HG02973 (cell line): Measurements from ENCODE around the gene RASAL3.
A peak's percentile ranks its signal among the peaks of the same experiment; 100 is the strongest.

Experiments used
- ATAC-seq: cut with Tn5 transposase; IDR thresholded peaks from one replicate; pipeline ENCODE4 v1.9.1; 2021; ENCODE audit warnings: moderate library complexity; ENCODE audit not compliant: unreplicated experiment

Gene RASAL3

DNA sequence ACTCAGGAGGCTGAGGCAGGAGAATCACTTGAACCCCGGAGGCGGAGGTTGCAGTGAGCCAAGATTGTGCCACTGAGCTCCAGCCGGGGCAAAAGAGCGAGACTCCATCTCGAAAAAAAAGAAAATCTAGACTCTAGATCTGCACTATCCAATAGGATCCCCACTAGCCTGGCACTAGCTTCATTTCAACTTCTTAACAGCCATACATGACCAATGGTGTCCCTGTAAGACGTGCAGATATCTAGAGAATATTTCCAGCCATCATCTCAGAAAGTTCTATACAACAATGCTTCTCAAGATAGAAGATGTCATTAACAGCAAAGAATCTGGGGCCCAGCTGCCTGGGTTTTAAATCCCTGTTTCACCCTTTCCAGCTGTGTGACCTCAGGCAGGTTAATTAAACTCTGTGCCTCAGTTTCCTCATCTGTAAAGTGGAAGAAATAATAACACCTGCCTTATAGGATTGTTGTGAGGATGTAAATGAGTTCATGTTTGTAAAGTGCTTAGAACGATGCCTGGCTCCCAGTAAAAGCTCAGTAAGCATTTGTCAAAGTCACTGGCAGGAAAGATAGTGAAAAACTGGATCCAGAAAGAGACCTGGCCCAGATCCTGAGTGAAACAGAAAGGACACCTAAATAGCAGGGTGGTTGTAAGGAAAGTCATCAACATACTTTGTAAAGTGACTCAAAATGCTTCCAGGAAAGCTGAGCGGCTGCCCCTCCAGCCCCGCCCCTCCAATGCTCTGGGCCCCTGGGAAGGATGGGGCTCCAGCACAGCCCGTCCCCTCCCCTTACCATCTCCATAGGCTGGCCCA is 28.1 kb downstream of the RASAL3 start:
- ATAC-seq: no peak

DNA sequence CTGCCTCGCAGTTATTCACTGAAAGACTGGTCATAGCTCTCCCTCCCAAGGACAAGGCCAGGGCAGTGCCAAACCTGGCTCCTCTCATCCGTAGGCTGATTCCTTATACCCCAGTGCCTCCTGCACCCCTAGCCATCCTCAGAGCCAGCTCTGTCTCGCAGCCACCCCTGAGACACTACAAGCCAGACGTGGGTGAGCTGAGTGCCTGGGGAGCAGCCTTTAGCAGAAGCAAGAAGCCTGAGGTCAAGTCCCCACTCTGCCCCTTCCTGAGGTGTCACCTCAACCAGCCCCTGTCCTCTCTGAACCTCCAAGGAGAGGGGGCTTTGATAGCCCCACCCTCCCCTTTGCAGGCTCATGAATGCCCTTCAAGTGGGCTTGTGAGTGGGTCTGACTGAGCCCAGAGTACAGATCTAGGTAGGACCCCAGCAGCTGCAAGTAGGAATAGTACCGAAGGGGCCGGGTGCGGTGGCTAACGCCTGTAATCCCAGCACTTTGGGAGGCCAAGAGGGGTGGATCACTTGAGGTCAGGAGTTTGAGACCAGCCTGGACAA is 30.8 kb downstream of the RASAL3 start:
- ATAC-seq: no peak

DNA sequence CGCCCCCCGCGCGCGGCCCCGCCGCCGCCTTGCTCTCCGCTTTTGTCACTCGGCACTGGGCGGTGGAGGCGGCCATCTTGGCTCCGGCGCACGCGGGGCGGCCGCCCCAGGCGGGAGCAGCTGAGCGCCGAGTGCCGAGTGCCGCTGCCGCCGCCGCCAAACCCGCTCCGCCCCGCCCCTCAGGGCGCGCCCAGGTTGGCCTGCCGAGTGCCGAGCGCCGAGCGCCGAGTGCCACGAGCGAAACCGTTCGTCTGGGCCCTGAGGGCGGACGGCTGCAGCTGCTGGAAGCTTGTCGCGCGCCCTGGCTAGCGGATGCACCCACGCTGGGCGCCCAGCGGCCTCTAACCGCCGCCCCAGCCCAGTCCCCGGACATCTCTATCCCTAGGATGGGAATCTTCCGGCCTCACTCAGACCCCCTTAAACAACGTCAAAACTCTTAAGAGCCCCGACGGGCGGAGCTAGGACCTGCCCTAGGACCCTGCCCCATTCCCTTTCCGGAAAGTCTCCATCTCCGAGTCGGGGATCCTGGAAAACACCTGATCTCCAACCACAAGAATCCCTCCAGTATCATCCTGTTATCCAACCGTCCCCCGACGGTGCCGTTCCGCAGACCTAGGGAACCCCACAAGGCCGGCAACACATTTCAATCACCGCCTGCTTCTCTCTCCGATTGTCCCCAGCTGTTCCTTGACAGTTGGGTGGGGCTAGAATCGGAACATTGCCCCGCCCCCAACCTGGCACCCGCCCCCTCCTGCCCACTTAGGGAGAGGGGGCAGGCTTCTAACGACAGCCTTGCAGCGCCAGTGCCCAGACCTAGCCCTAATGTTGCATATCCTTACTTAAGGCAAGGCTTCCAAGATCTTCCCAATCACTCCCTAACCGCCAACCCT is 31.5 kb downstream of the RASAL3 start:
- peak; percentile 74 for ATAC-seq

DNA sequence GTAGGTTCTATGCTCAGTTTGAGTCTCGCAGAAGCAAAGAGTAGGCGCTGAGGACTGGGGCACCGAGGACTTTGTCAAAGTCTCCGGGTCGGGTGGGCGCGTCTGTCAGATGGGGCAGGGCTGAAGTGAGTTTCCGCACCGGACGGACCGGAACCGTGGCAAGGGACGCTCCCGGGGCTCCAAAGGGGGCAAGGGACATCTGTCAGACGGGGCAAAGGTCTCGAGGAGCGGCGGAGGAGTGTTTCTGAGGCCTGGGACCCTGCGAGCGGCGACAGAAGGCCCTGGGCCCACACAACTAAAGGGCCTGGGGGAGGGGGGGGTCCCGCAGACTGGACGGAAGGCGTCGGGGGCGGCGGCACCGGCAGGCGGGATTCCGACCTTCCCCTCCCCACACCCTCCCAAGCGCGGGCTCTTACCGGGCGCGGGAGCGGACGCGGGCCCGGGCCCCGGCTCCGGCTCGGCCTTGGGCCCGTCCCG is 32.3 kb downstream of the RASAL3 start:
- no peak for ATAC-seq

DNA sequence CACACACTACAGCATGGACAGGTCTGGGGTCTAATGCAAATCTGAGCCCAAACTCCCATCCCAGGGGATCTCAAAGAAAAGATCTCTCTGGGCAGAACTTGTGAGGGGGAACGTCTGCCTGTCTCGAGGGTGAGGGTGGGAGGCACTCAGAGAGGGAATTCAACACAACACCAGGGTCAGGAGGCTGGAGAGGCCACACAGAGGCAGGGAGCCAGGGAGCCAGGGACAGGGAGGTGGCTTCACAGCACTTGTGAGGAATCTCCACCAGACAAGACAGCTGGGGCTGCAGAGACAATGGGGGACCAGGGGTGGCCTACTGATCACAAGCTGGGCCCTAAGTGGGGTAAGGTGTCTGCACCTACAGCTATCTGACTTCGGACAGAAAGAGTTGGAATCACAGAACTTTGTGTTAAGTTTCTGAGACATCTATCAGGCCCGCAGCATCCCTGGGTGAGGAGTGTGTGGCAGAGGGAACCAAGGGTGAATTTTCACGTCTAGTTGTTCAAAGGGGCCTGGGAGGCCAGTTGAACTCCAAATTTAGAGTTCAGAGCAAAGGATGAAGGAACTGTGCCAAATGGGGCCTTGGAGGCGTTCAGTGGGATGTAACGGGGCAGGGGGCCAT is 32.8 kb downstream of the RASAL3 start:
- ATAC-seq: no peak

DNA sequence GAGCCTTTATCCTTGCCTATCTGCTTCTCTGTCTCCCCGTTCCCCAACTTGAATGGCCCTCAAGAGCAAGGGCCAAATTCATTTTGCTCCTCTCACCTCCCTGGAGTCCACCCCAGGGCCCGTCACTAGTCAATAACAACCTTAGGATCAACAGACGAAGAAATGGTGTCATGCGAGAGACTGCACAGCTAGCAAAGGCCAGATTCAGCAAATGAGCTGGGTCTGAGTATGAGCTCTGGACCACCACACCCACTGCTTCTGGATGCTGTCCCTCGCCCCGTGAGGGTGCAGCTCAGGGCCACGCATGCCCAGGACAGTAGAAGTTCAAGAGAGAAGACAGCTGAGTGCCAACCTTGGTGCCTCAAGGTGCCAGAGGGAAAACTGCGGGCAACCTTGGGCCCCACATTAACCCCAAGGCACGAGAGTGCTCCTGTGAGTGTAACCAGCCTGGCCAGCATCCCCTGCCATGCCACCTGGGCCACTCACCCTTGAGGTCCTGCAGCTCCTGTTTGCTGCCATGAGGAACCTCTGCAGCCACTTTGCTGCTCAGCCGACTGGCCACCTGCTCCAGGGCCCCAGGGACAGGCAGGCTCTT is 33.7 kb downstream of the RASAL3 start:
- ATAC-seq: no peak

DNA sequence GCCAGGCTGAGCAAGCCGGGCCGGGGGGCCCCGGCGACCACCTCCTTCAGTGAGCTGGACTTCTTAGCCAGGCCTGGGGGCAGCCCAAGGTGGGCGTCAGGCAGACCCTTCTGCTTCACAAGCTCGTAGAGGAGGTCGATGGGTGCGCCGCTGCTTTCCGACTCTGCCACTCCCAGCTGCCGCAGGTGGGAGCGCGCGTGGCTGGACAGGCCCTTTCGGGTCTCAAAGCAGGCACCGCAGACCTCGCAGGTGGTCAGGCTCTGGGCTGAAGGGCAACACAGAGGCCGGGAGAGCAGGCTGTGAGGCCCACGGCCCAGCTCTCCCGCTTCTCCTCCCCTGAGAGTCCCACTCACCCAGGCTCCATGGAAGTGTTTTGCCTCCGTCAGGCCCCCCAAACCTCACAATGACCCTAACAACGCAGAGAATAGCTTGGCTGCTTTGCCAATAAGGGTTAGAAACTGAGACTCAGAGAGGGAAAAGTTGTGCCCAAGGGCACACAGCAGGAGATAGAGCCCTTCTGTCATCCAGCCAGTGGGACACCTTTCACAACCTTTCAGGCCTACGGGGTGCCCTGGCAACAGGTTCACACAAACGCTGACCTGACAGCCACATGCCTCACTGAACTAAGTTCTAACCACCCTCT is 34.4 kb downstream of the RASAL3 start:
- no peak for ATAC-seq

DNA sequence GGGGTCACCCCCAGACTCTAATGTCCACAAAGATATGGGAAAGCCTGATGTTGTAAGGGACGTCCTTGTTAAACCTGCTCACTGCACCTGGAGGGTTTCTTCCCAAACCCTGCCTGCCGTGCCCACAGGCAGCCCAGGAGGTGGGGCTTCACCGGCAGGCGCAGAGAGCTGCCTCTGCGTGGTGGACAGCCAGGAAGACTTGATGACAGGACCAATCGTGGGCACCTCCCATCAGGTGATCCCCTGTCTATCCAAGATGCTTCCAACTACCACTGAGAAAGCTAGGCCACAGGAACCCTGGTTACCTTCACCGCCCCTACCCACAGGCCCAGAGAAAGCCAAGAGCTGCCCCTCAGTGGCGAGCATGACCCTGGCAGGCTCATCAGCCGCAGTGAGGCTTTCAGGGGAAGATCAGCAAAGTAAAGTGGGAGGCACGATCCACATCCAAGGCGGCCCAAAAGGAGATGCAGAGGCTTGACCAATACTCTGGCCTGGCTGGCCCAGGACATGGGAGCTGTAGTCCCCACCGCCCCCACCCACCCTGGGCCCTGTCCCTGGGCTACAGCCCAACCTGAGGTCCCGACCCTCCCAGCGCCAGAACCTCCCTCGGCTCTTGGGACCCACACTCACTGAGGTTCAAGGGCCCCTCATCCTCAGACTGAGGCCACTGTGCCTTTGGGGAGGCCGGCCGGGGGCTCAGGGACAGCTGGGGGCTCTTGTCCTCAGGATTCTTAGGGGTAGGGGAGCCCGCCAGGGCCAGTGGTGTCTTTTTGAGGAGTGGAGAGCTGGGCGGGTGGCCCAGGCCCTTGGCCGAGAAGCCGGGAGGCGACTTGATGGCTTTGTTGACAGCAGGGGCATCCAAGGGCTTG is 35.2 kb downstream of the RASAL3 start:
- ATAC-seq: no peak

DNA sequence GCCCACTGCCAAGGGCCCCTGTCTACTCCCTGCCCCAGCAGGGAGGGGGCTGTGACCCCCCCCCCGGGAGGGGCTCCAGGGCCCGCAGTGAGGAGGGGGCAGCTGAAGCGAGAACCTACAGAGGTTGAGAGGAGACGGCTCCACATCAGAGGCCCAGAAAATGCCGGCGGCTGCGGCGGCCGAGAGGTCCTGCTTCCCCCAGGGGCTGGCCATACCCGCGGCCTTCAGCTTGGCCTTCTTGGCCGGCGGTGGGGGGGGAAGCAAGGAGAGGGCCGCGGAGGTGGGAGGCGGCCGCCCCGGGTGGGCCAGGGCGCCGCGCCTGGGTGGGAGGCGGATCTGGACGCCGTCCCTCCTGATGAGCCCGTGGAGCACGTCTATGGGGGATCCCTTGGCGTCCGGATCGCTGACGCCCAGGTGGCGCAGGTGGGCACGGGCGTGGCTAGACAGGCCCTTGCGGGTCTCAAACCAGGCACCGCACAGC is 36.3 kb downstream of the RASAL3 start:
- no peak for ATAC-seq

DNA sequence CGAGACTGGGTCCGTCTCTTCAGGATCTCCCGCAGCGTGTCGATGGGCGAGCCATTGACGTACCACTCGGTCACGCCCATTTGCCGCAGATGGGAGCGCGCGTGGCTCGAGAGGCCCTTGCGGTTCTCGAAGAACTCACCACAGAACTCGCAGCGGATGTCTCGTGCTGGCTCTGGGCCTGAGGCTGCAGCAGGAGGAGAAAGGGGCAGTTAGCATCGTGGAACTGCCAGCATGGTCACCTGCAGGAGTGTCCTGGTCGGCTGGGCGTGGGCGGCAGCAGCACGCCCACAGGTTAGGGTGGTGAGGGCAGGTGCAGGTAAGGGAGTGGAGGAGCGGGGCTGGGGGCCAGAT is 37.0 kb downstream of the RASAL3 start:
- ATAC-seq: no peak

DNA sequence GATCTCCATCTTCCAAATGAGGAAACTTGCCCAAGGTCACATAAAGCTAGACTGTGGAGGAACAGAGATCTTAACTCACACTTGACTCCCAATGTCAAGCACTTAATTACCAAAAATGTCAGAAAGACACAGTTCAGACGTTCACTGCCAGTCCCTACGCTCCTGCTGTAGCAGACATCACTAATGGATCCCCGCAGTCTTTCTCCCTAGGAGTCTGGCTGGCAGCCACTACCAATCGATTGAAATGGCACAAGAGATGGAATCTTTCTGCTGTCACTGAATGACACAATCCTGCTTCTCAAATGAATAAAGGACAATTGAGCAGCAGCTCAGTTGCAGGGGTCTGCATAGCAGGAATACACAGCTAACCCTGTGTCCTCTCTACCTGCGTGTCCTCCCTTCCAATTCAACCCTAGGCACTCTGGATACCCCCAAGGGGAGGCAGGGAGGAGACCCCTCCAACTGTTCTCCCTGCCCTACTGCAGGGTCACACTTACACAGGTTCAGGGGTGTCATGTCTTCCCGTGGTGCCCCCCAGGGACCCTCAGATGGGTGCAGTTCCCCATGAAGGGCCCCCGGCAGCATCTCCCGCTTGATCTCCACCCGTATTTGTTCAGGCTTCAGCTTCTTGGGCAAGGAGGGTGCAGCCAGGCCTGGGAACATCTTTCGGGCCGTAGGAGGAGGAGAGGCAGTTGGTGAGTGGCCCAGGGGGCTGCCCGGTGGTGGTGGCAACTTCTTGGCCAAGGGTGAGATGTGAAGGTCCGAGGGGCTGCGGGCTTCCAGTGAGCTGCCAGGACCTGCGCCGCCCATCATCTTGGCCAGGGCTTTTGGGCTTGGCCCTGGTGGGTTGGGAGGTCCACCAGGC is 37.6 kb downstream of the RASAL3 start:
- no peak for ATAC-seq

DNA sequence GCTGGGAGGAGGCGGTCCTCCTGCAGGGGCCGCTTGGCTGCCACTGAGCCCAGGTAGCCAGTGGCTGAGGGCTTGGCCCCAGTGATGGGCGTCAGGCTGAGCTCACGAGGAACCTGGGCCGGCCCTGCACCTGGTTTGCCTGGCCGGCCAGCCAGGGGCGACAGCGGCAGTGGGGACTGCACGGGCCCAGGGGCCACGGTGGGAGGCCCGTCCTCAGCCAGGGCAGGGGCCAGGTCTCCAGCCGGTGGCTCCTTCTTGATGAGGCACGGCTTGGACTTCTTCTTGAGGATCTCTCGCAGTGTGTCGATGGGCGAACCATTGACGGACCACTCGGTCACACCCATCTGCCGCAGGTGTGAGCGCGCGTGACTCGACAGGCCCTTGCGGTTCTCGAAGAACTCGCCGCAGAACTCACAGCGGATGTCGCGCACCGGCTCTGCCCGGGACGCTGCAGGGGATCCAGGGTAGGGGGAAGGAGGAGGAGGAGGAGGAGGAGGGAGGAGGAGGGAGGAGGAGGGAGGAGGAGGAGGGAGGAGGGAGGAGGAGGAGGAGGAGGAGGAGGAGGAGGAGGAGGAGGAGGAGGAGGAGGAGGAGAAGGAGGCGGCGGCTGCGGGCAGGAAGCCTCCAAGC is 38.9 kb downstream of the RASAL3 start:
- no peak for ATAC-seq

DNA sequence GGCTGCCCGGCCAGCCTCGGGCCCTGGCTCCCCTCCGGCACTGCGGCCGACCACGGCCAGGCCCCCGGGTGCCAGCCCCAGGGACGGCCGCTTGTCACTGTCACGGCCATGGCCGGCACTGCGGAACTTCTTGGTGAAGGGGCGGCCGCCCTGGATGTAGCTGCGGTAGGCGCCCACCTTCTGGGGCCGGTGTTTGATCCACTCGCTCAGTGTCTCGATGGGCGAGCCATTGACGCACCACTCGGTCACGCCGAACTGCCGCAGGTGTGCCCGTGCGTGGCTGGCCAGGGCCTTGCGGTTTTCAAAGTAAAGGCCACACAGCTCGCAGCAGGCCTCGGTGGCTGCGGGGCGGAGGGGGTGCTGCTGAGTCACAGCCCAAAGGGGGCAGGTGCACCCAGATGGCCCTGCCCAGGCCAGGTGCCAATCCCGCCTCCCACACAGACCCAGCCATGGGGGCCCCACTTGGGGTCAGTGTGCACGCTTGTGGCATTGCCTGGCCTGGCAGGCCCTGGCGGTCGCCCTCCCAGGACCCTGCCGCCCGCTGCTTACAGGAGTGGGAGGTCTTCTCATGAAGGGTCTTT is 39.6 kb downstream of the RASAL3 start:
- no peak for ATAC-seq

DNA sequence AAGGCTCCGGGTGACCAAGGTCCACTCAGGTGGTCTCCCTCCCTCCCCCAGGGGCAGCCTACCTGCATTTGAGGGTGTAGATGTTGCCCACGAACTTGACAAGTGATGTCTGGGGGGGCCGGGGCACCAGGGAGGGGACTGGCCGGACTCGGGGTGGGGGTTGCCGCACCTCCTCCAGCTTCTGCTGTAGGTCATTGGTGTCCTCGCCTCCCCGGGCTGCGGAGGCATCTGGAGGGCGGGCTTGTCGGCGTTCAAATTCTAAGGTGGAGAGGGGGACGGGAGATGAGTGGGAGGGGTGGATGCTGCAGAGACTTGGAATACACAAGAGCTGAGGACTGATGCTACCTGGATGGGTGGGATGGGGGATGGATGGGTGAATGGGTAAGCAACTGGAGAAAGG is 40.2 kb downstream of the RASAL3 start:
- no peak for ATAC-seq

DNA sequence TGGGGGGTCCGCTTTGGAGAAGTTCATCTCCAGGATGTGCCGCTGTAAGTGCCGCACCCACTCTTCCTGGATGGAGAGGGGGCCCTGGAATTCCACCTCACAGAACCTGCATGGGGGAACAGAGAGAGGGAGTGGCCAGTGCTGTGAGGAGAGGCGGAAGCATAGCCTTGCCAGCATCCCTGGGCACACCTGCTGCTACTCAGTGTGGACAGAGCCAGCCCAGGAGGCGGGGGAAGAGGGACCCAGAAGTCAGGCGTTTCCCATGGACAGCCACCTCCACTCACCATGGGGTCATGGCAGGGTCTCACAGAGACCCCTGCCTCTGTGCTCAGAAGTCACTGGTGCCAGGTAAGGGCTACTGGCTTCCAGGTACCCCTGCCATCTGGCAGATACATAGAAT is 41.2 kb downstream of the RASAL3 start:
- no peak for ATAC-seq

DNA sequence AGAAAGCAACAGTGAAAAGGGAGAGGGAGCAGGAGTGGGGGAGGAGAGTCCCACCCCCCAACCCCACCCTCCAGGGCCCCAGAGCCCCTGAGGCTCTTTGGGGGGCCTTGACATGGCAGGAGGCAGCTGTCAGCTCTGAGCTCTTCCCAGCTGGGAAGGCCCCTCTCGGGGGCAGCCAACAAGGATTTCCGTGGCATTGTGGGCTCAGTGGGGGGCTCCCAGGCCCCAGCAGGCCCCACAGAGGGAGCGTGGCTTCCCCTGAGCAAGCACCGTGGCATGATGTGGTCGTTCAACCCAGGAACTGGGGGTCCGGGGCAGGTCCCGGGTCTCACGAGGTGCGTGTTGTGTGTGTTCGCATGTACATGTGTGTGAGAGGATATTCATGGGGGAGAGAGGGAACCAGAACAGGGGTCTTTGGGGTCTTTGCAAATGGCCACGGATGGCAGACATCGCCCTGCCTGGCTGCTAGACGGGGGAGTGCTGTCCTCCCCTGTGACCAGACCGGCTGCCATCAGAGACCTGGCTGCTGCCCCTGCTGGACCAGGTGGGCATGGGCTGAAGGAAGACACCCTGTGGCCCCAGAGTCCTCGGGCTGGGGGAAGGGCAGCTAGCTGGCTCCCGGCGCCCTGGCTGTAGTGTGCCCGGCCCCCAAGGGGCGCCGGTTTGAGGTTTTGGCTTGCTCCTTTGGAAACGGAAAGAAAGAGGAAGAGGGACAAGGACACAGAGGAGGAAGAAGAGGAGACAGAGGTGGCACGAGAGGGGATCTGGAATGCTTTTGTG is 41.9 kb downstream of the RASAL3 start:
- ATAC-seq: no peak

DNA sequence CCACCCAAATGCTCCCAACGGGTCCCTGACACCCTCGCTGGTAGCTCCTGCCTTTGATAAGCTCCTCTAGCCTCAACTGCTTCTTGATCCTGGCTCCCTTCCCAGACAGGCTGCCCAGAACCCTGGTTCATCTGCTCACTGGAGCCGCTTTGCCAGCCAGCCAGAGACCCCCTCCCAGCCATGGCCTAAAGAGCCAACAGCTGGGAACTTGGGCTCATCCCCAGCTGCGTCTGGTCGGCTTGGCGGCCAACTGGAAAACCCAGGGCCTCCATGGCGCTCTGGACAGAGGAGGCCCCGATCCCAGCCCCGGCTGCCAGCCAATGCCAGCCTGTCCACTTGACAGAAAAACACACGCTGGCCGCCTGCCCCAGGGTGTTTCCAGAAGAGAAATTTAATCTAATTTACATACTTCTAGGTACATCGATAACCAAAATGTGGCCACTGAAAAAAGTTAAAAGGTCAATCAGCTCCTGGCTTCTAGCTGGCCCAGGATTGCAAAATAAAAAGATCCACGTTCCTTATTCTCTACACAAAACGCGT is 42.6 kb downstream of the RASAL3 start:
- no peak for ATAC-seq
